SIG-M5 treated with dmso at 0.1 percent for 504 hours (cell line): Measurements from ENCODE around the gene ATP6V0E1.
A peak's percentile ranks its signal among the peaks of the same experiment; 100 is the strongest.

Source experiments
- DNase-seq: peaks from one replicate; lab custom pipeline; 2025; ENCODE audit not compliant: unreplicated experiment; lab: John Stamatoyannopoulos, UW

Gene ATP6V0E1

GRCh38 chr5:172983542-172984243 is at the start of gene ATP6V0E1:
Gene ATP6V0E1, plus strand, starts transcription at chr5:172983771. Its CDS starts 90 bp downstream, at chr5:172983861.
- DNase-seq, result peak; percentile 94

GRCh38 chr5:172935096-172935495 is 48.5 kb upstream of the ATP6V0E1 start:
- no peak for DNase-seq

- peak; percentile 9 for DNase-seq
Measured at GRCh38 chr5:172936401-172936800, 47.2 kb upstream of the ATP6V0E1 start.

- peak; percentile 49 for DNase-seq
Measured at GRCh38 chr5:172939071-172939470, 44.5 kb upstream of the ATP6V0E1 start.

GRCh38 chr5:172939611-172940267 is 43.8 kb upstream of the ATP6V0E1 start:
- no peak for DNase-seq

GRCh38 chr5:172940268-172941066 is 43.1 kb upstream of the ATP6V0E1 start:
- DNase-seq, result no peak

- DNase-seq, result no peak
Measured at GRCh38 chr5:172941067-172941516, 42.5 kb upstream of the ATP6V0E1 start.

GRCh38 chr5:172942556-172942955 is 41.0 kb upstream of the ATP6V0E1 start:
- DNase-seq, result no peak

- no peak for DNase-seq
Measured at GRCh38 chr5:172943283-172943841, 40.2 kb upstream of the ATP6V0E1 start.

- no peak for DNase-seq
Measured at GRCh38 chr5:172943906-172944305, 39.7 kb upstream of the ATP6V0E1 start.

GRCh38 chr5:172944741-172945140 is 38.8 kb upstream of the ATP6V0E1 start:
- no peak for DNase-seq

GRCh38 chr5:172945151-172945550 is 38.4 kb upstream of the ATP6V0E1 start:
- DNase-seq, result no peak

GRCh38 chr5:172946146-172946545 is 37.4 kb upstream of the ATP6V0E1 start:
- DNase-seq, result no peak

GRCh38 chr5:172949426-172949825 is 34.1 kb upstream of the ATP6V0E1 start:
- DNase-seq, result no peak

- DNase-seq, result no peak
Measured at GRCh38 chr5:172950176-172950965, 33.2 kb upstream of the ATP6V0E1 start.

GRCh38 chr5:172951371-172952033 is 32.1 kb upstream of the ATP6V0E1 start:
- DNase-seq, result peak; percentile 14

- no peak for DNase-seq
Measured at GRCh38 chr5:172952034-172952511, 31.5 kb upstream of the ATP6V0E1 start.

- no peak for DNase-seq
Measured at GRCh38 chr5:172953776-172954675, 29.5 kb upstream of the ATP6V0E1 start.

- DNase-seq, result no peak
Measured at GRCh38 chr5:172954751-172955159, 28.8 kb upstream of the ATP6V0E1 start.
